PC-3 (cell line): ENCODE results near the gene HIPK1. TPM values are rescaled to one million over a fixed set of nuclear protein-coding genes. Genes with fewer than 3 reads are reported as not detected.

Source experiments
- ATAC-seq: fragments of 200-7000 bp; cut with Tn5 transposase; 2 replicates; pipeline ENCODE4 v1.9.1; 2020; ENCODE audit warnings: mild to moderate bottlenecking, moderate library complexity
- BruUV-seq: library from RNA; stranded (reverse); fragments of 400-500 nt; replicated peaks from 2 replicates; lab custom pipeline; 2021; lab: Mats Ljungman, UMichigan
- CTCF ChIA-PET: fragments of 300-600 bp; sonication (Branson Sonifier 250); formaldehyde crosslinking; loops from one replicate; lab custom pipeline; 2022; ENCODE audit warnings: antibody characterized with exemption; lab: Charles Lee
- POLR2A ChIA-PET: fragments of 300-600 bp; sonication (Branson Sonifier 250); formaldehyde crosslinking; loops from one replicate; lab custom pipeline; 2022; ENCODE audit warnings: antibody characterized with exemption; ENCODE audit not compliant: unreplicated experiment; lab: Charles Lee
- DNase-seq: peaks from one replicate; pipeline ENCODE4 v3.0.0-alpha.2; 2015
- H2AFZ ChIP-seq: fragments of 300-600 bp; sonication (generic); 2 replicates; pipeline ENCODE4 v1.6.0; 2016; ENCODE audit warnings: antibody characterized with exemption, low read length
- H3F3A ChIP-seq: fragments of 300-600 bp; sonication (generic); one replicate; pipeline ENCODE4 v1.6.0; 2017; ENCODE audit warnings: antibody characterized with exemption, low read length, control low read depth, mild to moderate bottlenecking; ENCODE audit not compliant: unreplicated experiment
- H3K27ac ChIP-seq: fragments of 300-600 bp; sonication (generic); 2 replicates; pipeline ENCODE4 v1.5.1; 2016; ENCODE audit warnings: mild to moderate bottlenecking, low read length
- H3K27me3 ChIP-seq: fragments of 300-600 bp; sonication (generic); 2 replicates; pipeline ENCODE4 v1.6.1; 2016; ENCODE audit warnings: low read length, mixed read lengths
- H3K36me3 ChIP-seq: fragments of 300-600 bp; sonication (generic); 2 replicates; pipeline ENCODE4 v1.6.1; 2016; ENCODE audit warnings: low read depth, mixed run types, low read length, mixed read lengths
- H3K4me1 ChIP-seq: fragments of 300-600 bp; sonication (generic); 2 replicates; pipeline ENCODE4 v1.5.1; 2016; ENCODE audit warnings: low read length; ENCODE audit not compliant: insufficient read depth
- H3K4me2 ChIP-seq: fragments of 300-600 bp; sonication (generic); 2 replicates; pipeline ENCODE4 v1.6.0; 2016; ENCODE audit warnings: low read length
- H3K4me3 ChIP-seq: fragments of 300-600 bp; sonication (generic); 2 replicates; pipeline ENCODE4 v1.5.1; 2016; ENCODE audit warnings: mild to moderate bottlenecking, low read length, mixed read lengths
- H3K79me2 ChIP-seq: fragments of 300-600 bp; sonication (generic); 2 replicates; pipeline ENCODE4 v1.6.1; 2017; ENCODE audit warnings: low read length, mixed read lengths
- H3K9ac ChIP-seq: fragments of 300-600 bp; sonication (generic); 2 replicates; pipeline ENCODE4 v1.6.0; 2016; ENCODE audit warnings: mild to moderate bottlenecking, low read length
- H3K9me2 ChIP-seq: fragments of 300-600 bp; sonication (generic); replicated peaks from 2 replicates; pipeline ENCODE4 v1.6.1; 2016; ENCODE audit warnings: mixed run types, low read length, mixed read lengths
- H3K9me3 ChIP-seq: fragments of 300-600 bp; sonication (generic); 2 replicates; pipeline ENCODE4 v1.6.1; 2016; ENCODE audit warnings: low read length, mixed read lengths
- H4K20me1 ChIP-seq: fragments of 300-600 bp; sonication (generic); 2 replicates; pipeline ENCODE4 v1.6.1; 2016; ENCODE audit warnings: low read length, mixed read lengths
- CTCF ChIP-seq: fragments of 300-600 bp; sonication (generic); conservative IDR thresholded peaks from 2 replicates; pipeline ENCODE4 v1.5.1; 2017; ENCODE audit warnings: antibody characterized with exemption, low read depth, mild to moderate bottlenecking, low read length
- EZH2 ChIP-seq: fragments of 300-600 bp; sonication (generic); IDR thresholded peaks from one replicate; pipeline ENCODE4 v1.6.1; 2017; ENCODE audit warnings: antibody characterized with exemption, mild to moderate bottlenecking, low read length; ENCODE audit not compliant: unreplicated experiment
- EZH2phosphoT487 ChIP-seq: fragments of 300-600 bp; sonication (generic); IDR thresholded peaks from 2 replicates; pipeline ENCODE4 v1.6.1; 2018; ENCODE audit warnings: mild to moderate bottlenecking, antibody characterized with exemption, low read length, borderline replicate concordance
- intact Hi-C: fragments of 100-400 bp; cut with micrococcal nuclease; formaldehyde crosslinking; loops from 2 replicates; pipeline ENCODE4 v1.9.0; 2023
- total RNA-seq: library from RNA; depleted of rRNA; stranded (reverse); fragments of >200 nt; gene quantifications from 2 replicates; pipeline ENCODE4 v1.2.3, GENCODE V29; 2014

HIPK1 gene
- total RNA-seq, 1 experiment from 2014 or later = 19.9 TPM

- peak within 1 kb of the TSS; percentile 97 for H3K9ac ChIP-seq
- peak; percentile 90 for ATAC-seq
- peak within 1 kb of the TSS; percentile 97 for H3K4me3 ChIP-seq
- H3K9me2 ChIP-seq = no peaks in the 10 kb centered on the region
- DNase-seq = peak; percentile 99
- peaks cover 53% of the 10 kb centered on the region for H3K79me2 ChIP-seq
- H3K4me1 ChIP-seq = peaks cover 18% of the 10 kb centered on the region
- intact Hi-C loops = loop anchor here (1.0 to 5.0 kb wide), 4 partner anchors 24 to 148 kb away; partner anchors contain the start of genes HIPK1, PHTF1 and RSBN1
- H3K36me3 ChIP-seq = peaks cover 8% of the 10 kb centered on the region; the same call in 1 of the 2 replicates
- POLR2A ChIA-PET = interaction anchor here (0.5 to 1.0 kb wide), 3 partner anchors 24 to 373 kb away, joined by 3 to 10 read pairs (median 5); partner anchors contain the start of gene HIPK1
- H4K20me1 ChIP-seq = no peaks in the 10 kb centered on the region
- TF ChIP-seq EZH2phosphoT487 (no peak), CTCF (peak; percentile 59)
- H3K27me3 ChIP-seq = no peaks in the 10 kb centered on the region
- peak within 1 kb of the TSS; percentile 95 for H3K4me2 ChIP-seq
- BruUV-seq = no TSS peak
- H3F3A ChIP-seq = no peaks in the 10 kb centered on the region
- peak within 1 kb of the TSS; percentile 97 for H2AFZ ChIP-seq
- H3K27ac ChIP-seq = peak within 1 kb of the TSS; percentile 70
- H3K9me3 ChIP-seq = no peaks in the 10 kb centered on the region
- CTCF ChIA-PET = interaction anchor here (0.6 to 1.5 kb wide), 2 partner anchors 23 to 75 kb away, joined by 3 read pairs; no protein-coding TSS in a partner anchor
These were observed 24.3 kb upstream of the HIPK1 start, which contains the start of the genes AP4B1 and DCLRE1B for GRCh38 chr1:113904674-113905434. AP4B1 (minus strand) TSS chr1:113904799; CDS start chr1:113904717, 82 bp downstream. DCLRE1B (plus strand) TSS chr1:113905326; CDS start chr1:113905587, 261 bp downstream.

GRCh38 chr1:113905435-113905861, 23.7 kb upstream of the HIPK1 start:
- no peaks in the 10 kb centered on the region for H3K9me3 ChIP-seq
- no peaks in the 10 kb centered on the region for H3K9me2 ChIP-seq
- H3K4me1 ChIP-seq = peaks cover 18% of the 10 kb centered on the region
- peaks cover 53% of the 10 kb centered on the region for H3K79me2 ChIP-seq
- H3K27ac ChIP-seq = peak overlapping the region; percentile 66
- DNase-seq (peak; percentile 25), ATAC-seq (0 out of 2 replicates have a peak, but pooled peaks have one; percentile 1)
- ChIA-PET CTCF (interaction anchor here (0.6 to 1.5 kb wide), 2 partner anchors 23 to 75 kb away, joined by 3 read pairs; no protein-coding TSS in a partner anchor), POLR2A (no interaction called here)
- no peaks in the 10 kb centered on the region for H4K20me1 ChIP-seq
- TF ChIP-seq EZH2phosphoT487 (no peak), EZH2 (no peak)
- peak overlapping the region; percentile 97 for H3K9ac ChIP-seq
- H3K4me3 ChIP-seq = peak overlapping the region; percentile 97
- intact Hi-C loops = loop anchor here (1.0 kb wide), 2 partner anchors 24 to 93 kb away; partner anchors contain the start of genes HIPK1 and RSBN1
- no peaks in the 10 kb centered on the region for H3F3A ChIP-seq
- H3K4me2 ChIP-seq = peak overlapping the region; percentile 95
- TSS peak; percentile 74 for BruUV-seq
- H3K27me3 ChIP-seq = no peaks in the 10 kb centered on the region
- peaks cover 4% of the 10 kb centered on the region; the same call in 1 of the 2 replicates for H3K36me3 ChIP-seq
- H2AFZ ChIP-seq = peak overlapping the region; percentile 97

- Histone ChIP-seq H3F3A (no peaks in the 10 kb centered on the region), H3K9me2 (no peaks in the 10 kb centered on the region), H3K79me2 (peaks cover 6% of the 10 kb centered on the region; the same call in 1 of the 2 replicates), H3K4me3 (no peak overlapping the region), H3K4me1 (peaks cover 12% of the 10 kb centered on the region; the same call in 1 of the 2 replicates), H3K9ac (no peak overlapping the region), H3K27ac (no peak overlapping the region), H3K36me3 (peaks cover 21% of the 10 kb centered on the region; the same call in 1 of the 2 replicates), H3K9me3 (no peaks in the 10 kb centered on the region), H3K4me2 (no peak overlapping the region), H4K20me1 (no peaks in the 10 kb centered on the region), H3K27me3 (no peaks in the 10 kb centered on the region), H2AFZ (no peak overlapping the region)
- ChIA-PET CTCF (no interaction called here), POLR2A (no interaction called here)
- ATAC-seq (no peak), DNase-seq (peak; percentile 7)
- no peak for TF ChIP-seq CTCF
- no peak for TF ChIP-seq EZH2
- no peak for TF ChIP-seq EZH2phosphoT487
- BruUV-seq = no TSS peak
- intact Hi-C loops = no loop called here
These were observed 16.4 kb upstream of the HIPK1 start for GRCh38 chr1:113912594-113913311.
